Measurements from ENCODE around the gene KCNK5.

DNA sequence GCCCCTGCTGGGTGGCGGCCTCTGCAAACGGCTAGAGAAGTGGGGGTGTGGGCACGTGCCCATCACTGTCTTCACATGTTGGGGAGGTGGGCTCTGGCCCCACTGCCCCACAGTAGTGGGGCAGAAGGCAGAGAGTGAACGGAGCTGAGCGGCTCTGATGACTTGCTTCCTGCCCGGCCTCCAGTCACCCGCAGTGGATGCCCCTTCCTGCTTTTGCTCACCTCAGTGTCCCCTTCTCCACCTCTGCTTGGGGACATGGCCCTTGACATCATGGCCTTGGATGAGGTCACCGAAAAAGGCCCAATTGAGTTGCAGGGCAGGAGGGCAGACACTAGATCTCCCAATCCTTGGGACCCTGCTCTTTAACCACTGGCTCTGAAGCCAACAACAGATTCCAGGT, 40.1 kb downstream of the KCNK5 start:
- TF ChIP-seq, protein P1, sequence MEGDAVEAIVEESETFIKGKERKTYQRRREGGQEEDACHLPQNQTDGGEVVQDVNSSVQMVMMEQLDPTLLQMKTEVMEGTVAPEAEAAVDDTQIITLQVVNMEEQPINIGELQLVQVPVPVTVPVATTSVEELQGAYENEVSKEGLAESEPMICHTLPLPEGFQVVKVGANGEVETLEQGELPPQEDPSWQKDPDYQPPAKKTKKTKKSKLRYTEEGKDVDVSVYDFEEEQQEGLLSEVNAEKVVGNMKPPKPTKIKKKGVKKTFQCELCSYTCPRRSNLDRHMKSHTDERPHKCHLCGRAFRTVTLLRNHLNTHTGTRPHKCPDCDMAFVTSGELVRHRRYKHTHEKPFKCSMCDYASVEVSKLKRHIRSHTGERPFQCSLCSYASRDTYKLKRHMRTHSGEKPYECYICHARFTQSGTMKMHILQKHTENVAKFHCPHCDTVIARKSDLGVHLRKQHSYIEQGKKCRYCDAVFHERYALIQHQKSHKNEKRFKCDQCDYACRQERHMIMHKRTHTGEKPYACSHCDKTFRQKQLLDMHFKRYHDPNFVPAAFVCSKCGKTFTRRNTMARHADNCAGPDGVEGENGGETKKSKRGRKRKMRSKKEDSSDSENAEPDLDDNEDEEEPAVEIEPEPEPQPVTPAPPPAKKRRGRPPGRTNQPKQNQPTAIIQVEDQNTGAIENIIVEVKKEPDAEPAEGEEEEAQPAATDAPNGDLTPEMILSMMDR (IDR thresholded peaks at IDR 0.05): no peak
- no peak for TF ChIP-seq POLR2A (IDR thresholded peaks at IDR 0.05)
